HUES64 (cell line): ENCODE measurements around the gene GRIP2.

Experiments
- H3K27ac ChIP-seq: 2 replicates; pipeline ENCODE4 v1.7.0; 2013; ENCODE audit warnings: low read depth, low read length, inconsistent platforms
- H3K27me3 ChIP-seq: 2 replicates; pipeline ENCODE4 v1.6.1; 2013; ENCODE audit warnings: mild to moderate bottlenecking, low read length; ENCODE audit not compliant: insufficient read depth
- H3K36me3 ChIP-seq: 2 replicates; pipeline ENCODE4 v1.6.1; 2013; ENCODE audit warnings: mild to moderate bottlenecking, low read length; ENCODE audit not compliant: insufficient read depth
- H3K4me1 ChIP-seq: 2 replicates; pipeline ENCODE4 v1.6.1; 2013; ENCODE audit warnings: mild to moderate bottlenecking, low read length, moderate library complexity; ENCODE audit not compliant: insufficient read depth
- H3K4me3 ChIP-seq: 2 replicates; pipeline ENCODE4 v1.5.1; 2013; ENCODE audit warnings: mild to moderate bottlenecking, low read length, moderate library complexity
- H3K9ac ChIP-seq: 2 replicates; pipeline ENCODE4 v1.6.1; 2013; ENCODE audit warnings: mild to moderate bottlenecking, low read depth, low read length
- H3K9me3 ChIP-seq: 2 replicates; pipeline ENCODE4 v1.6.1; 2013; ENCODE audit warnings: low read depth, low read length; ENCODE audit not compliant: insufficient read depth
- WGBS: fragments of 150-250, 120-280 bp; methylation state at CpG from one replicate; pipeline ENCODE4 v1.1.7; 2013; ENCODE audit warnings: missing lambda C conversion rate; 5-methylcytosine and 5-hydroxymethylcytosine counted together

GRIP2 gene

DNA sequence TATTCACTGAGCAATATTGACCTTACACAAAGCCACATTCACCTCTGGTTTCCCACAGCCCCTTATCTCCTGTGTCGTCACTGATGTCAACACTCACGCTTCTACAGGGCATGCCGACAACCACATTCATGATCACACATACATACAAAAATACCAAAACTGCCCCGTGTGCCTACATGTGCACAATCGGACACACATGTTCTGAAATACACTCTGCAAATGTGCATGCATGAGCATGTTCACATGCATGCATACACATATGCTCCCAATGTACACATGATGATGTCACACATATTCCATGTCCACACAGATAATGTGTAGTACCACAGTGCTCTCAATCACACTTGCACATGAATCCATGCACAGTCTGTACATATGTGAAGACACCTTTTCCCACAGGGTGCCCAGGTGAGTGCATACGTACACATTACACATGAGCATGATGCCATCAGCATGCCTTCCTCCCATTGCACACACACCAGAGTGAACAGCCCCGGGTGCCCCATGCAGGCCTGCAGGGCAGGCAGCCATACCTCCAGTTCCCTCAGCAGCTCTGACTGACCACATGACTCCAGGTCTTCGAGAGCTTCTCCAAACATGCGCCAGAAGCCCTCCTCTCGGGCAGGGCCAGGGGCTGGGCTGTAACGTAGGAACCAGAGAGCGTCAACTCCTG lies 37.0 kb downstream of the GRIP2 start:
- H3K4me3 ChIP-seq = no peak overlapping the region
- no peaks in the 10 kb centered on the region for H3K27me3 ChIP-seq
- H3K9ac ChIP-seq = no peak overlapping the region
- no peaks in the 10 kb centered on the region for H3K36me3 ChIP-seq
- peaks cover 16% of the 10 kb centered on the region; the same call in 1 of the 2 replicates for H3K9me3 ChIP-seq
- no peaks in the 10 kb centered on the region for H3K4me1 ChIP-seq
- no peak overlapping the region for H3K27ac ChIP-seq
- 93% methylated on average over 12 of the region's 12 CpGs for WGBS

DNA sequence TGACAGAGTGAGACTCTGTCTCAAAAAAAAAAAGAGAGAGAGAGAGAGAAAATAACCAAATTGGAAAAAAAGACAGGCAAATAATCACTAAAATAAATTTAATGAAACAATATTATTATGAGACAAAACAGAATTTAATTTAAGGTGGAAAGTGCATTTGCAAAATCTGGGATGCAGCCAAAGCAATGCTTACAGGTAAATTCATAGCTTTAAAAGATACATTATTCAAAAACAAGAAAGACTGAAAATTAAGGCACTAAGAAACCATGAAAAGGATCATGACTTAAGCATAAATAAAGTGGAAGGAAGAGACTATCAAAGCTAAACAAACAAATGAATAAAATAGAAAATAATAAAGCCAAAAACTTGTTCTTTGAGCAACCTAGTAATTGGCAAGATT lies 37.7 kb downstream of the GRIP2 start:
- no peak overlapping the region for H3K27ac ChIP-seq
- H3K36me3 ChIP-seq = no peaks in the 10 kb centered on the region
- H3K4me3 ChIP-seq = no peak overlapping the region
- H3K27me3 ChIP-seq = no peaks in the 10 kb centered on the region
- peaks cover 16% of the 10 kb centered on the region; the same call in 1 of the 2 replicates for H3K9me3 ChIP-seq
- H3K9ac ChIP-seq = no peak overlapping the region
- no peaks in the 10 kb centered on the region for H3K4me1 ChIP-seq

DNA sequence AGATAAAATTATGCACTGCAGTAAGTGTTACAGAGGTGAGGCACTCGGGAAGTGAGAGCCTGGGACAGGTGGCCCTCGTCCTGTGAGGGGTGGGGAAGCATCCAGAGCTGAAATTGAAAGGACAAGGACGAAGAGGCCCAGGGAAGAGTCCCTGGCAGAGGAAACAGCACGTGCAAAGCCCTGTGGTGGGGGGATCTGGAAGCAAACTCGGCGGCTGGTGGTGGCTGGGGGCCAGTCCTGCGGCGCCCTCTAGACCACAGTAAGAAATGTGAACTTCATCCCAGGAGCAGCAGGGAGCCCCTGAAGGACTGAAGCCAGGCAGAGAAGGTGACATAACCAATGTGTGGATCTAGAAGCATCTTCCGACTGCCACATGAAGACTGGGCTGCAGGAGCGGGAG lies 42.8 kb downstream of the GRIP2 start:
- Histone ChIP-seq H3K27ac (no peak overlapping the region), H3K9me3 (peaks cover 10% of the 10 kb centered on the region; the same call in 1 of the 2 replicates), H3K27me3 (no peaks in the 10 kb centered on the region), H3K36me3 (no peaks in the 10 kb centered on the region), H3K4me1 (no peaks in the 10 kb centered on the region), H3K9ac (no peak overlapping the region), H3K4me3 (no peak overlapping the region)
- 62% methylated on average over 10 of the region's 10 CpGs for WGBS

DNA sequence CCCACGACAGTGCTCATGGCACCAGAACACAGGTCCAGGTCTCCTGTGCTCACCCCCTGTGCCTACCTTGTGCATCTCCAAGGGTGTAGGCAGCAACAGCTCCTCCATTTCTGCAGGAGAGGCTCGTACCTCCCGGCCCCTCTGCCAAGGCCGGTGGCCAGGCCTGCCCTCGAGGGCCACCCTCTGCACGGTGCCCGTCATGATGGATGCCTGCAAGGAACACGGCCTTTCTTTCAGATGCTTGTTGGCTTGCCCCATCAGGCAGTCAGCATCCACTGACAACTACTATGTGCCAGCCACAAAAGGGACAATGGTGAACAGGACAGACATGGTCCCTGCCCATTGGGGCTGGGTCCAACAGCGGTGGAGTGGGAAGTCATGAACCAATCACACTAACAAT lies 43.8 kb downstream of the GRIP2 start:
- Histone ChIP-seq H3K4me1 (no peaks in the 10 kb centered on the region), H3K27ac (no peak overlapping the region), H3K27me3 (no peaks in the 10 kb centered on the region), H3K9me3 (0 out of 2 replicates have a peak, but pooled peaks cover under 1% of the 10 kb centered on the region), H3K9ac (no peak overlapping the region), H3K4me3 (no peak overlapping the region), H3K36me3 (no peaks in the 10 kb centered on the region)
- 95% methylated on average over 9 of the region's 9 CpGs for WGBS

DNA sequence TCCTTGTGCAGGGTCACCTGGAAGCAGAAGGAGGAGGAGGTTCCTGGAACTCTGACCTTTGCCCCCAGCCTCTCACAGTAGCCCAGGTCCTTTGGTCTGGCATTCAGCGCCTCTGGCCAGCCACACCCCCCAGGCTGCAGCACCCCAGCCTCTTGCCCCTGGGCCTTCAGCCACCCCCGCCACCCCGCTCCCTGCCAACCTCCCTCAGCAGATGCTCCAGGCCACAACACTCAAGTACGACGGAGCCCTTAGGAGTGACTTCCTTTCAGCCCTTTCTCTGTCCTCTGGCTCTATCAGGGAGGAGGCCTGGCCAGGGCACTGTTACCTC lies 45.2 kb downstream of the GRIP2 start:
- no peak overlapping the region for H3K4me3 ChIP-seq
- WGBS = 89% methylated on average over 5 of the region's 5 CpGs
- no peaks in the 10 kb centered on the region for H3K27me3 ChIP-seq
- H3K36me3 ChIP-seq = no peaks in the 10 kb centered on the region
- H3K4me1 ChIP-seq = no peaks in the 10 kb centered on the region
- no peak overlapping the region for H3K9ac ChIP-seq
- no peaks in the 10 kb centered on the region for H3K9me3 ChIP-seq
- no peak overlapping the region for H3K27ac ChIP-seq

DNA sequence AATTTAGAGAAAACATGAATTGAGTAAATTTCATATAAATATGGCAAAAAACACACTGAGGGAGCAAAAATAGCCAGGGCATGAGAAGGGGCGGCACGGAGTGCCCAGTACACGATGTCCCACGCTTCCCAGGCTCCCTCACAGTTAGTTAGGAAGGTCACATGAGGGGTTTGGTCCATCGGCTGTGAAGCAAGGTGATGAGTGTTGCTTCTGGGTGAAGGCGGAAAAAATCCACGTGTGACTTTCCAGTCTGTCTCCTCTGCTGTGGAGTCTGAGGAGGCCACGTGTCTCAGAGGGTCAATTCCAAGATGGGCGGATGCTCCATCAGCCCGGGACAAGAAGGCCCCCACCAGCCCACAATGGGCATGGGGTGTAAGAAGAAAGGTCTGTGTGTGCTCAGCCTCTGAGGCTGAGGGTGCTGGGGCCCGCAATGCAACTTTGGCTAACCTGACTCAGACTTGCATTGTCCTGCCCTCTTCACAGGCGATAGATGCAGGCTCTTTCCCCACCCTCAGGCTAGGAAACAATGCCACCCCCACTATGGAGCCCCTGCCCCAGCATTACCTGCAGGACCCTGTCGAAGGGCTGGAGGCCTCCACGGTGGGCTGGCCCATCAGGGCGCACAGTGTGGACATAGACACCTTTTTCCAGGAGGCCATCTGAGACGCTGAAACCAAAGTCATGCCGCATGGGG lies 45.7 kb downstream of the GRIP2 start:
- H3K4me1 ChIP-seq = no peaks in the 10 kb centered on the region
- WGBS = 92% methylated on average over 17 of the region's 17 CpGs
- no peaks in the 10 kb centered on the region for H3K9me3 ChIP-seq
- no peaks in the 10 kb centered on the region for H3K27me3 ChIP-seq
- peaks cover 3% of the 10 kb centered on the region for H3K36me3 ChIP-seq
- H3K27ac ChIP-seq = no peak overlapping the region
- no peak overlapping the region for H3K9ac ChIP-seq
- no peak overlapping the region for H3K4me3 ChIP-seq

DNA sequence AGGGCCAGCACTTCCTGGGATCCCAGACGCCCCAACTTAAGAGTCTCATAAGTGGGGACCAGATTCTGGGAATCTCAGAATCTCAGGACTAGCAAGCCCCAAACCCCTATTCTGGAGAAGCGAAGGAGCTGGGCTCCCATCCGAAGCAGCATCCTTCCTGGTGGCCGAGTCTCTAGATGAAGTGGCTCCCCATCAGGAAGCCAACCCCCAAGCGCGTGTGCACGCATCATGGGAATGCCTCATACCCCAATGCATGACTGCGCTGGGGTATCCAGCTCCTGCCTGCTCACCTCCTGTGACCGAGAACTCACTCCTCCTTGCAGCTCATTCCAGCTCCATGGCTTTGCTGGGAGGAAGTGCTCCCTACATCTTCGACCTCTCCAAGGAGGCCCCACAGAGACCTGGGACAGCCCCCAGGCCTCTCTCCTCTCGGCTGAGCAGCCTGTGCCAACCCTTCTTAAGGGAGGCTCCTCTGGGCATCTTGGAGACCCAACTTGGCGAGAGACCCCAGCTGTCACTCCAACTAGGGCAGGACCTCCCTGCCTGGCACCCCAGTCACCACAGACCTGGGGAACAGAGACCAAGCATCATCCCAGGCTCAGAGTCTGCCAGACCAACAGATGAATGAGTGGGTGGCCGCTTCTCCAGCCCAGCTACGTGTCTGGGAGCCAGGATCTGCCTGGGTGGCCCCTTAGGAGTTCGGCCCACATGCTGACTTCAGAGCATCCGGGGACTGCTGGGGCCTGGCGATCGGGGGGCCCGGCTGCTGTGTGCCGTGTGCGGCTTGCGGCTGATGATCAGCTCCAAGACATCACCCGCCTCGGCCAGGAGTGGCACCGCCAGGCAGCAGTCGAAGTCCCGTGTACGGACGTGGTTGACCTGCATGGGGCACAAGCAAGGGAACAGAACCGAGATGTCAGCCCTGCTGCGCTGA lies 46.9 kb downstream of the GRIP2 start:
- no peak overlapping the region for H3K9ac ChIP-seq
- no peaks in the 10 kb centered on the region for H3K4me1 ChIP-seq
- no peaks in the 10 kb centered on the region for H3K27me3 ChIP-seq
- H3K9me3 ChIP-seq = no peaks in the 10 kb centered on the region
- H3K4me3 ChIP-seq = no peak overlapping the region
- H3K27ac ChIP-seq = no peak overlapping the region
- H3K36me3 ChIP-seq = peaks cover 8% of the 10 kb centered on the region
- 95% methylated on average over 31 of the region's 31 CpGs for WGBS

DNA sequence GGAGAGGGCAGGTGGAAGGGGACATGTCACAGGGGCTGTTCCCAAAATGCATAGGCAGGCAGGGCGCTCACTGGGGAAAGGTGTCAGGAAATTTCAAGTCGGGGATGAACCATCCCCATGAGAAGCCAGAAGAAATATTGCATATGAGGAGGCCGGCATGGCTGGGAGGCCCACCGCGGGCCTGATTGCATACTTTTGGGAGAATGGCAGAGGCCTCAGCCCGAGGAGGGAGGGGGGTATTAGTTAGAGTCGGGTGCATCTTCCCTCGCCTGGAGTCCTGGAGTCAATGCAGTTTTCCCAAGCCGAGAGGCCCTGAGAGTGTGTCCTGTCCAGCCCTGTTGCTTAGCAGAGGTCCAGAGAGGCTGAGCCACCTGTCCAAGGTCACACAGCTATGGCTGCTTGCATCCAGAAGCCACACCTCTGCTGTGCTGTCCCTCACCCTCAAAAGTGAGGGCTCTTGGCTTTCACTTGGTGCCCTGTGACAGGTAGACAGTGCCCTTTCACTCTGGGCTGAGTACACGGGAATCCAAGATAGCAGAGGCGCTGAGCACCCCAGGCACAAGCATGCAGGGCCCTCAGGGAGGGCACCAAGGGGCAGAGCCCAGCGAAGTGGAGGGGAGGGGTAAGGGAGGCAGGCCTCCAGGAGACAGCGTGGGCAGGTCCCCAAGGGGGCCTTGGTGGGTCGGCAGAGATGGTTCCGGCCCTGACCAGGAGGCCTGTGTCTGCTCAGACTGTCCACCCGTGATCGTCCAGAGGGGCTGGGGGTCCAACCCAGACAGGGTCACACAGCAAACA lies 48.5 kb downstream of the GRIP2 start:
- Histone ChIP-seq H3K36me3 (peaks cover 23% of the 10 kb centered on the region), H3K27ac (no peak overlapping the region), H3K27me3 (no peaks in the 10 kb centered on the region), H3K9me3 (no peaks in the 10 kb centered on the region), H3K9ac (no peak overlapping the region), H3K4me1 (no peaks in the 10 kb centered on the region), H3K4me3 (no peak overlapping the region)
- WGBS = 91% methylated on average over 17 of the region's 17 CpGs

DNA sequence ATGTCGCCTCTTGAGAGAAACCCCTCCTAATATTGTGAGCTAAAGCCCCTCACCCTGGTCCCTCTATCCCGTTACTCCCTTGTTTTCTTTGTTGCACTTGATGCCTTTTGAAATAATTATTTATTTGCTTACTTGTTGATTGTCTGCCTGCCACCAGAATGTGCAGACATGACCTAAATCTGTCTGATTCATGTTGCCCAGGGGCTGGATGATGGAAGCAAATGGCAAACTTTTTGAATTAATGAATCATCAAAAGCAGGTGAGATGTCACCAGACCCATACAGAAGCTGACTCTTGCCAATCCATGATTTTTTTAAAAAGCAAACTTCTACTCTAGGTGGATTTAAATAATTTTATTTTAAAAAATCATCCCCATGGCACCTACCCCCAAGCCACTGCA lies 49.3 kb downstream of the GRIP2 start:
- Histone ChIP-seq H3K9ac (no peak overlapping the region), H3K27ac (no peak overlapping the region), H3K4me1 (no peaks in the 10 kb centered on the region), H3K36me3 (peaks cover 30% of the 10 kb centered on the region), H3K9me3 (no peaks in the 10 kb centered on the region), H3K4me3 (no peak overlapping the region), H3K27me3 (no peaks in the 10 kb centered on the region)
- 95% methylated on average over 2 of the region's 2 CpGs for WGBS

DNA sequence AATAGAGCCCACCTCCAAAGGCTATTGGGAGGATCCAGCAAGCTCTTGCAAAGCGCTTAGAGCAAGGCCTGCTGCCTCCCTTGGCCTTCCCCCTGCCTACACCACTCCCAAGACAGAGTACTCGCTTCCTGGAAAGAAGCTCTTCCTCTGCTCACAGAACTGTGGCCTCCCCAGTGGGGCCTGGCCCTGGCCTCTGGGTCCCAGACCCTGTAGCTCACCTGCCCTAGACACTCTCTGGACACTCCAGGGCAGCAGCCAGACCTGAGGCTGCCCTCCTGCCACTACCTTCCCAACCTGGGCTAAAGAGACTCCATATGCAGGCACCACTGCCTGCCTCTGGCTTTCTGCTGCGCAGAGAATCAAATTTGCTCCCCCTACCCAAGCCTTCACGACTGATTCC lies 49.9 kb downstream of the GRIP2 start:
- Histone ChIP-seq H3K36me3 (peaks cover 36% of the 10 kb centered on the region), H3K9ac (no peak overlapping the region), H3K27ac (no peak overlapping the region), H3K4me1 (no peaks in the 10 kb centered on the region), H3K4me3 (no peak overlapping the region), H3K27me3 (no peaks in the 10 kb centered on the region), H3K9me3 (no peaks in the 10 kb centered on the region)
- WGBS = 90% methylated on average over 4 of the region's 4 CpGs
